KMS-11 (cell line): Measurements from ENCODE around the gene PFN4.
A peak's percentile ranks its signal among the peaks of the same experiment; 100 is the strongest.

Experiments
- H2AFZ ChIP-seq: fragments of 200-600 bp; sonication (generic); 2 replicates; pipeline ENCODE4 v1.6.1; 2016; ENCODE audit warnings: antibody characterized with exemption, mixed run types, low read depth
- H3K27ac ChIP-seq: fragments of 200-600 bp; sonication (generic); 2 replicates; pipeline ENCODE4 v1.6.1; 2016; ENCODE audit warnings: mild to moderate bottlenecking, mixed run types
- H3K27me3 ChIP-seq: fragments of 200-600 bp; sonication (generic); 2 replicates; pipeline ENCODE4 v1.6.1; 2017; ENCODE audit warnings: mild to moderate bottlenecking, low read depth, mixed run types, moderate library complexity; ENCODE audit not compliant: insufficient read depth
- H3K36me3 ChIP-seq: fragments of 200-600 bp; sonication (generic); 2 replicates; pipeline ENCODE4 v1.6.1; 2017; ENCODE audit warnings: mild to moderate bottlenecking, mixed run types; ENCODE audit not compliant: insufficient read depth
- H3K4me1 ChIP-seq: fragments of 200-600 bp; sonication (generic); 2 replicates; pipeline ENCODE4 v1.6.1; 2016; ENCODE audit warnings: mild to moderate bottlenecking, low read depth, mixed run types; ENCODE audit not compliant: poor library complexity, severe bottlenecking
- H3K4me2 ChIP-seq: fragments of 200-600 bp; sonication (generic); 2 replicates; pipeline ENCODE4 v1.7.0; 2016; ENCODE audit warnings: mild to moderate bottlenecking, mixed run types
- H3K4me3 ChIP-seq: fragments of 200-600 bp; sonication (generic); IDR thresholded peaks from 2 replicates; pipeline ENCODE4 v1.6.1; 2017; ENCODE audit warnings: low read depth, low read length, mixed read lengths; ENCODE audit not compliant: insufficient read depth
- H3K79me2 ChIP-seq: fragments of 200-600 bp; sonication (generic); 2 replicates; pipeline ENCODE4 v1.6.1; 2016; ENCODE audit warnings: low read depth, mixed run types; ENCODE audit not compliant: insufficient read depth
- H3K9ac ChIP-seq: fragments of 200-600 bp; sonication (generic); 2 replicates; pipeline ENCODE4 v1.6.1; 2016; ENCODE audit warnings: mild to moderate bottlenecking, mixed run types
- H4K20me1 ChIP-seq: fragments of 200-600 bp; sonication (generic); 2 replicates; pipeline ENCODE4 v1.6.1; 2016; ENCODE audit warnings: mild to moderate bottlenecking, mixed run types; ENCODE audit not compliant: insufficient read depth
- TF ChIP-seq, protein P1 (sequence below): fragments of 200-600 bp; sonication (generic); conservative IDR thresholded peaks from 2 replicates; pipeline ENCODE4 v1.6.1; 2017; ENCODE audit warnings: low read depth, mild to moderate bottlenecking, antibody characterized with exemption, low read length, moderate library complexity, mixed read lengths

PFN4 gene

DNA sequence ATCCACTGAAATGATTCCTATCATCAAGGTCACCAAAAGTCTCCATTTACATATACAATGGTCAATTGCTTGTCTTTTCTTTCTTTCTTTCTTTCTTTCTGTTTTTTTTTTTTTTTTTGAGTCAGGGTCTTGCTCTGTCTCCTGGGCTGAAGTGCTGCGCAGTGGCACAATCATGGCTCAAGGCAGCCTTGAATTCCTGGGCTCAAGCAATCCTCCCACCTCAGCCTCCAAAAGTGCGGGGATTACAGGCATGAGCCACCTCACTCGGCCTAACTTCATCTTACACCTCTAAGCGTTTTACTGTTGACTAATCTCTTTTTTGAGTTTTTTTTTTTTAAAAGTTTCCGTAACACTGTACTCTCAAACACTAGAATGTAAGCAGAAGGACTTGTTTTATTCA lies 47.9 kb downstream of the PFN4 start:
- Histone ChIP-seq H4K20me1 (no peaks in the 10 kb centered on the region), H3K4me2 (peak overlapping the region; percentile 89), H3K27me3 (no peaks in the 10 kb centered on the region), H3K9ac (peak overlapping the region; percentile 47; the same call in 1 of the 2 replicates), H3K4me1 (peaks cover 18% of the 10 kb centered on the region), H3K36me3 (peaks cover 3% of the 10 kb centered on the region; the same call in 1 of the 2 replicates), H2AFZ (no peak overlapping the region), H3K27ac (no peak overlapping the region; the same call in 1 of the 2 replicates), H3K4me3 (no peak overlapping the region), H3K79me2 (peaks cover 31% of the 10 kb centered on the region; the same call in 1 of the 2 replicates)
- TF ChIP-seq, protein P1, sequence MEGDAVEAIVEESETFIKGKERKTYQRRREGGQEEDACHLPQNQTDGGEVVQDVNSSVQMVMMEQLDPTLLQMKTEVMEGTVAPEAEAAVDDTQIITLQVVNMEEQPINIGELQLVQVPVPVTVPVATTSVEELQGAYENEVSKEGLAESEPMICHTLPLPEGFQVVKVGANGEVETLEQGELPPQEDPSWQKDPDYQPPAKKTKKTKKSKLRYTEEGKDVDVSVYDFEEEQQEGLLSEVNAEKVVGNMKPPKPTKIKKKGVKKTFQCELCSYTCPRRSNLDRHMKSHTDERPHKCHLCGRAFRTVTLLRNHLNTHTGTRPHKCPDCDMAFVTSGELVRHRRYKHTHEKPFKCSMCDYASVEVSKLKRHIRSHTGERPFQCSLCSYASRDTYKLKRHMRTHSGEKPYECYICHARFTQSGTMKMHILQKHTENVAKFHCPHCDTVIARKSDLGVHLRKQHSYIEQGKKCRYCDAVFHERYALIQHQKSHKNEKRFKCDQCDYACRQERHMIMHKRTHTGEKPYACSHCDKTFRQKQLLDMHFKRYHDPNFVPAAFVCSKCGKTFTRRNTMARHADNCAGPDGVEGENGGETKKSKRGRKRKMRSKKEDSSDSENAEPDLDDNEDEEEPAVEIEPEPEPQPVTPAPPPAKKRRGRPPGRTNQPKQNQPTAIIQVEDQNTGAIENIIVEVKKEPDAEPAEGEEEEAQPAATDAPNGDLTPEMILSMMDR, result no peak

DNA sequence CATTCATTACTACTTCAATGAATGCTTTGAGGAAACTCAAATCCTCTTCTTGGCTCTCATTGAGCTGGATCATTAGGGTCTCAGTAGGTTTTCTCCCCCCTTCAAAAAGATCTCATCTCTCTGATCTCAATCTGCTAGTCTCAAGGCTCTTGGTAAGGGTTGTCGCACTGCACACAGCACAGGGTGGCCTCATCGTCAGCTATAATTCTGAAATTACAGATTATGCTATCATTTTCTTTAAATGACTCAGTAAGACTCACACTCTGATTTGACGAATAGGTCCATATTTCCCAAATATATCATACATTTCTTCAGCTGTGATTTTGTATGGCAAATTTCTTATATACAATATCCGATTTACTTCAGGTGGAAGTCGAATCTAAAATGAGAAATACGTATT lies 49.3 kb downstream of the PFN4 start:
- Histone ChIP-seq H3K4me2 (no peak overlapping the region), H4K20me1 (no peaks in the 10 kb centered on the region), H3K79me2 (peaks cover 31% of the 10 kb centered on the region; the same call in 1 of the 2 replicates), H3K4me1 (peaks cover 18% of the 10 kb centered on the region), H3K4me3 (no peak overlapping the region), H3K36me3 (peaks cover 3% of the 10 kb centered on the region; the same call in 1 of the 2 replicates), H3K9ac (no peak overlapping the region), H2AFZ (no peak overlapping the region), H3K27me3 (no peaks in the 10 kb centered on the region), H3K27ac (no peak overlapping the region)
- TF ChIP-seq, protein P1, result no peak

DNA sequence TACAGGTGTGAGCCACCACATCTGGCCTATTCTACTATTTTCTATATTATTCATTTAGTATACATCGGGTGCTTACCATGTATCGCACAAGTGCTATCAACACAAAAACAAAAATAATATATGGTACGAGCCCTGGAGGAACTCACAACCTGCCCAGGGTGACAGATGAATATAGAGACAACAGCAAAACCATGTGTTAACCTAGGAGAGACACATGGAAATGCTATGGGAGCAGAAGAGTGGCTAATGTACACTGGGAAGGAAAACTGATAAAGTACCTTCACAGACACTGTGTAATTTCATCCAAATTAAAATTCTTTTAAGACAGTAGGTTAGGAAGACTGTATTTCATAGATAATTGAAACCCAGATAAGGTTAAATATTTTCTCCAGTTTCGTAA lies 50.9 kb downstream of the PFN4 start:
- Histone ChIP-seq H3K27ac (no peak overlapping the region), H3K4me1 (peaks cover 12% of the 10 kb centered on the region), H3K79me2 (peaks cover 31% of the 10 kb centered on the region; the same call in 1 of the 2 replicates), H2AFZ (no peak overlapping the region), H3K9ac (no peak overlapping the region), H3K4me3 (no peak overlapping the region), H3K36me3 (peaks cover 3% of the 10 kb centered on the region; the same call in 1 of the 2 replicates), H4K20me1 (no peaks in the 10 kb centered on the region), H3K4me2 (no peak overlapping the region), H3K27me3 (no peaks in the 10 kb centered on the region)
- TF ChIP-seq, protein P1, result no peak

DNA sequence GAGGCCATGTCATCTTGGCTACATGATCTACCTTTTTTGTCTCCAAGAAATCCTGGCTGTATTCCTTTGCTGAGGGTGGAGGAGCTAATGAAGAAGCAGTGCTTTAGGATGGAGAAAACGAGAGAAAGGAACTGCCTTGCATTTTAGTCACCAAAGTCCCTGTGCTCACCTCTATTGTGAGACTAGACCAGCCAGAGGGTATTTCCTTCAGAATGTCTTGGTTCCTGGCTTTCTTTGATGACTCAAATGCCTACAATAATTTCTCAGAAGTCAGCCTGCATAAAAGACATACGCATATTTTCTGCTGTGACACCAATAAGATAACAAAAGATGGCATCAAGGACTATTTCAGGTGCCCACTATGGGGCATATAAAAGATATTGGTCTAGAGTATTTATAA lies 57.8 kb downstream of the PFN4 start:
- Histone ChIP-seq H3K4me1 (no peaks in the 10 kb centered on the region), H3K4me2 (no peak overlapping the region), H3K9ac (no peak overlapping the region), H3K36me3 (0 out of 2 replicates have a peak, but pooled peaks cover 3% of the 10 kb centered on the region), H3K4me3 (no peak overlapping the region), H2AFZ (no peak overlapping the region), H4K20me1 (no peaks in the 10 kb centered on the region), H3K27ac (no peak overlapping the region), H3K27me3 (no peaks in the 10 kb centered on the region), H3K79me2 (no peaks in the 10 kb centered on the region)
- TF ChIP-seq, protein P1, result no peak
